Fibroblast of lung (primary cell): ENCODE results near the gene MEOX2.

Experiments
- EZH2 ChIP-seq: IDR thresholded peaks from 2 replicates; pipeline ENCODE4 v1.5.1; 2012; ENCODE audit warnings: low read length, control low read depth, mild to moderate bottlenecking; ENCODE audit errors: missing control alignments
- TF ChIP-seq, protein P1 (sequence below), 2 donors: IDR thresholded peaks in 1 of 2; conservative IDR thresholded peaks in 1 of 2; 1 replicate in 1 of 2; 2 replicates in 1 of 2; pipeline ENCODE4 v1.5.1; 2011 to 2012; ENCODE audit warnings: low read length in 2 of 2, control low read depth in 1 of 2, inconsistent platforms in 1 of 2, low read depth in 1 of 2, mild to moderate bottlenecking in 1 of 2

GRCh38 chr7:15678653-15679052 lies 7.8 kb downstream of the MEOX2 start:
- TF ChIP-seq EZH2: no peak
- TF ChIP-seq, protein P1, sequence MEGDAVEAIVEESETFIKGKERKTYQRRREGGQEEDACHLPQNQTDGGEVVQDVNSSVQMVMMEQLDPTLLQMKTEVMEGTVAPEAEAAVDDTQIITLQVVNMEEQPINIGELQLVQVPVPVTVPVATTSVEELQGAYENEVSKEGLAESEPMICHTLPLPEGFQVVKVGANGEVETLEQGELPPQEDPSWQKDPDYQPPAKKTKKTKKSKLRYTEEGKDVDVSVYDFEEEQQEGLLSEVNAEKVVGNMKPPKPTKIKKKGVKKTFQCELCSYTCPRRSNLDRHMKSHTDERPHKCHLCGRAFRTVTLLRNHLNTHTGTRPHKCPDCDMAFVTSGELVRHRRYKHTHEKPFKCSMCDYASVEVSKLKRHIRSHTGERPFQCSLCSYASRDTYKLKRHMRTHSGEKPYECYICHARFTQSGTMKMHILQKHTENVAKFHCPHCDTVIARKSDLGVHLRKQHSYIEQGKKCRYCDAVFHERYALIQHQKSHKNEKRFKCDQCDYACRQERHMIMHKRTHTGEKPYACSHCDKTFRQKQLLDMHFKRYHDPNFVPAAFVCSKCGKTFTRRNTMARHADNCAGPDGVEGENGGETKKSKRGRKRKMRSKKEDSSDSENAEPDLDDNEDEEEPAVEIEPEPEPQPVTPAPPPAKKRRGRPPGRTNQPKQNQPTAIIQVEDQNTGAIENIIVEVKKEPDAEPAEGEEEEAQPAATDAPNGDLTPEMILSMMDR (conservative IDR thresholded peaks at IDR 0.05 in 1 of 2, IDR thresholded peaks at IDR 0.05 in 1 of 2; ENCODE audit: low read depth in 1 of 2, low read length in 2 of 2): no peak
